Panc1 (cell line): ENCODE measurements around the gene TINAG. TPM values are rescaled to one million over a fixed set of nuclear protein-coding genes. Genes with fewer than 3 reads are reported as not detected.

Source experiments
- ATAC-seq: fragments of 200-7000 bp; cut with Tn5 transposase; 2 replicates; pipeline ENCODE4 v1.9.1; 2020; ENCODE audit warnings: mild to moderate bottlenecking, moderate library complexity
- BruUV-seq: library from RNA; stranded (reverse); fragments of 400-500 nt; replicated peaks from 2 replicates; lab custom pipeline; 2021; lab: Mats Ljungman, UMichigan
- CTCF ChIA-PET: fragments of 300-600 bp; sonication (Branson Sonifier 250); formaldehyde crosslinking; loops from one replicate; lab custom pipeline; 2022; ENCODE audit warnings: antibody characterized with exemption; lab: Charles Lee
- POLR2A ChIA-PET: fragments of 300-600 bp; sonication (Branson Sonifier 250); formaldehyde crosslinking; loops from one replicate; lab custom pipeline; 2022; ENCODE audit warnings: antibody characterized with exemption; lab: Charles Lee
- DNase-seq: peaks from one replicate; pipeline ENCODE4 v3.0.0-alpha.2; 2010; ENCODE audit warnings: low read depth, low spot score
- H3K27ac ChIP-seq: 2 replicates; pipeline ENCODE4 v1.5.1; 2011; ENCODE audit warnings: mild to moderate bottlenecking, low read length, inconsistent platforms
- H3K27me3 ChIP-seq: fragments of 200-500 bp; sonication (Bioruptor generic); 2 replicates; pipeline ENCODE4 v1.6.0; 2014; ENCODE audit warnings: low read length, inconsistent platforms; ENCODE audit not compliant: control insufficient read depth, insufficient read depth
- H3K36me3 ChIP-seq: fragments of 200-500 bp; sonication (Bioruptor generic); 2 replicates; pipeline ENCODE4 v1.5.1; 2014; ENCODE audit warnings: inconsistent platforms, mild to moderate bottlenecking, low read length, moderate library complexity; ENCODE audit not compliant: control insufficient read depth, insufficient read depth
- H3K4me1 ChIP-seq: 2 replicates; pipeline ENCODE4 v1.5.1; 2011; ENCODE audit warnings: inconsistent platforms, mild to moderate bottlenecking, low read length, moderate library complexity; ENCODE audit not compliant: control insufficient read depth, insufficient read depth
- H3K4me3 ChIP-seq, 2 experiments: 2 replicates each; pipeline ENCODE4 v1.5.1; 2011 to 2012; ENCODE audit warnings: low read depth in 2 of 2, low read length in 2 of 2, mild to moderate bottlenecking in 2 of 2, inconsistent platforms in 1 of 2, moderate library complexity in 1 of 2
- H3K9me3 ChIP-seq: fragments of 200-500 bp; sonication (Bioruptor generic); 2 replicates; pipeline ENCODE4 v1.5.1; 2014; ENCODE audit warnings: low read depth, mild to moderate bottlenecking, inconsistent platforms, low read length, moderate library complexity; ENCODE audit not compliant: control insufficient read depth, insufficient read depth
- CTCF ChIP-seq: fragments of 450-650 bp; IDR thresholded peaks from 2 replicates; pipeline ENCODE4 v1.5.1; 2017; ENCODE audit warnings: mild to moderate bottlenecking
- POLR2AphosphoS5 ChIP-seq: IDR thresholded peaks from 2 replicates; pipeline ENCODE4 v1.6.1; 2012; ENCODE audit warnings: mild to moderate bottlenecking, low read depth, low read length, moderate library complexity
- REST ChIP-seq, 2 experiments: IDR thresholded peaks; 2 replicates each; pipeline ENCODE4 v1.6.1; 2011 to 2012; ENCODE audit warnings: low read depth in 2 of 2, control low read depth in 1 of 2, low read length in 1 of 2, mild to moderate bottlenecking in 1 of 2, moderate library complexity in 1 of 2; ENCODE audit not compliant: insufficient read depth in 1 of 2
- SIN3A ChIP-seq: IDR thresholded peaks from 2 replicates; pipeline ENCODE4 v1.6.1; 2012; ENCODE audit warnings: low read depth, mild to moderate bottlenecking, low read length, moderate library complexity, borderline replicate concordance; ENCODE audit not compliant: insufficient read depth
- TCF7L2 ChIP-seq: IDR thresholded peaks from 2 replicates; pipeline ENCODE4 v1.6.1; 2011; ENCODE audit warnings: mild to moderate bottlenecking, low read depth, low read length, inconsistent platforms
- in situ Hi-C: cut with HindIII; loops from 2 replicates; pipeline ENCODE4 v1.10.0; 2016; ENCODE audit warnings: low sequenced_read_pairs, low pct_unique_long_range_greater_than_20kb
- intact Hi-C: fragments of 100-400 bp; cut with micrococcal nuclease; formaldehyde crosslinking; loops from one replicate; pipeline ENCODE4 v1.10.0; 2022; ENCODE audit not compliant: unreplicated experiment
- total RNA-seq: library from RNA; stranded (reverse); gene quantifications from one replicate; pipeline ENCODE4 v1.2.1, GENCODE V29; 2021; ENCODE audit not compliant: unreplicated experiment

TINAG gene
- total RNA-seq, 1 experiment from 2014 or later, result not detected

- H3K4me1 ChIP-seq, result no peaks in the 10 kb centered on the region
- H3K27me3 ChIP-seq, result no peaks in the 10 kb centered on the region; the same call in 1 of the 2 replicates
- ATAC-seq, result no peak; the same call in 1 of the 2 replicates
- intact Hi-C loops (loop anchor here (2.0 kb wide), 1 partner anchor 279 kb away; no protein-coding TSS in a partner anchor), in situ Hi-C loops (no loop called here)
- CTCF ChIA-PET, result no interaction called here
- peak; percentile 57; the same call in 1 of the 2 replicates for TF ChIP-seq CTCF
- TF ChIP-seq POLR2AphosphoS5, result no peak
- TF ChIP-seq SIN3A, result no peak
- no peak for TF ChIP-seq REST (IDR thresholded peaks at IDR 0.05; ENCODE audit: insufficient read depth in 1 of 2, low read depth in 2 of 2, low read length in 1 of 2)
- no peak for TF ChIP-seq TCF7L2
- POLR2A ChIA-PET, result no interaction called here
- H3K9me3 ChIP-seq, result no peaks in the 10 kb centered on the region
- no peaks in the 10 kb centered on the region for H3K36me3 ChIP-seq
- H3K27ac ChIP-seq, result no peak overlapping the region
- H3K4me3 ChIP-seq, result no peak overlapping the region
- no TSS peak for BruUV-seq
- no peak for DNase-seq
These were observed 40.4 kb upstream of the TINAG start for GRCh38 chr6:54267798-54268197.

GRCh38 chr6:54273214-54273820 is 34.9 kb upstream of the TINAG start:
- in situ Hi-C loops (no loop called here), intact Hi-C loops (no loop called here)
- no peaks in the 10 kb centered on the region for H3K4me1 ChIP-seq
- no peak overlapping the region for H3K4me3 ChIP-seq
- H3K27ac ChIP-seq, result no peak overlapping the region
- no peak for DNase-seq
- TF ChIP-seq SIN3A (no peak), REST (IDR thresholded peaks at IDR 0.05; ENCODE audit: insufficient read depth in 1 of 2, low read depth in 2 of 2, low read length in 1 of 2) (no peak), POLR2AphosphoS5 (no peak), CTCF (no peak), TCF7L2 (no peak)
- ATAC-seq, result no peak
- peaks cover 3% of the 10 kb centered on the region; the same call in 1 of the 2 replicates for H3K9me3 ChIP-seq
- H3K27me3 ChIP-seq, result no peaks in the 10 kb centered on the region; the same call in 1 of the 2 replicates
- no peaks in the 10 kb centered on the region for H3K36me3 ChIP-seq
- ChIA-PET CTCF (no interaction called here), POLR2A (no interaction called here)
- no TSS peak for BruUV-seq
